ENCODE results near the gene GTF3A. TPM values are rescaled to one million over a fixed set of nuclear protein-coding genes. Genes with fewer than 3 reads are reported as not detected.

Gene GTF3A
- total RNA-seq (2022) = 124 and 159 TPM in 2 replicates
- percentile 87 among the genes with signal in this experiment for Bru-seq, nascent RNA
- percentile 86 among the genes with signal in this experiment for BruChase-seq, experiment 1, labeled RNA remaining after a 6-hour chase
- percentile 85 among the genes with signal in this experiment for BruChase-seq, experiment 2, labeled RNA remaining after a 2-hour chase
- long read RNA-seq, transcript GTF3A-202 (8 exons, 1,191 nt) = minor isoform, 7 of 424 reads
- long read RNA-seq, transcript GTF3A-201 (9 exons, 1,383 nt) = major isoform, 361 of 424 reads
- long read RNA-seq, partial matches to known transcripts = 15 of 424 reads
- long read RNA-seq, other reads (novel, unspliced or antisense) = 37 of 424 reads

GRCh38 chr13:27424246-27425157 lies at the start of gene GTF3A:
TSS of gene GTF3A (plus strand) at chr13:27424619.
- Mint-ChIP-seq H3K9me3 (ENCODE audit: unreplicated experiment) (no peaks in the 10 kb centered on the region), H3K4me1 (ENCODE audit: insufficient read depth, unreplicated experiment) (peaks cover 29% of the 10 kb centered on the region), H3K27me3 (ENCODE audit: insufficient read depth, unreplicated experiment) (no peaks in the 10 kb centered on the region), H3K36me3 (ENCODE audit: insufficient read depth, unreplicated experiment) (peaks cover 23% of the 10 kb centered on the region), H3K27ac (ENCODE audit: low read depth, unreplicated experiment) (peak within 1 kb of the TSS; percentile 57), H3K4me3 (ENCODE audit: unreplicated experiment) (peak within 1 kb of the TSS; percentile 75)
- CTCF ChIA-PET = interaction anchor here (0.6 to 3.4 kb wide), 11 partner anchors 10 to 1213 kb away, joined by 3 to 27 read pairs (median 3); no protein-coding TSS in a partner anchor
- POLR2A ChIA-PET = interaction anchor here (0.6 to 7.2 kb wide), 18 partner anchors 13 to 1743 kb away, joined by 3 to 220 read pairs (median 4); partner anchors contain the start of genes LNX2, MTIF3, POLR1D and RPL21
- intact Hi-C loops (cut with micrococcal nuclease) = no loop called here
- TF ChIP-seq CTCF (IDR thresholded peaks at IDR 0.05; ENCODE audit: unreplicated experiment) = no peak
- no TSS peak for BruUV-seq (replicated peaks)
- DNase-seq (ENCODE audit: unreplicated experiment) = peak; percentile 84

DNA sequence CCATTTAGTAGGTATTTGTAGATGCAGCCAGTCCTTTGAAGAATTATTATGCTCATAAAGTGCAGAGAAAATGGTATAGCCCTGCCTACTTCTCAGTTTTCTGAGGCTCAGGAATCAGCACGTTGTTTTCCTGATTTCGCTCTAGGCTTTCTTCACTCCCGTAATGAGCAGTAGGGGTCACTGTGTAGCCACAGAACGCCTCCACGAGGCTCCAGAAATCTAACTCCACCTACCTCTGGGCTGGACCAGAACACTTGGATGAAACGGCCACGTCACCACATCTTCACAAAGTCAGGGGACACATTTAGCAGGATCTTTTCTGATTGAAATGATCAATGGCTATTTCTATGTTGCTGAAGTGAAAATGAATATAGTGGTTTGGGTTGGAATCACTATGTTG lies 49.8 kb upstream of the GTF3A start:
- peaks cover 10% of the 10 kb centered on the region for H3K27me3 Mint-ChIP-seq (ENCODE audit: insufficient read depth, unreplicated experiment)
- CTCF ChIA-PET = interaction anchor here (0.6 to 5.8 kb wide), 23 partner anchors 9 to 623 kb away, joined by 3 to 95 read pairs (median 4); partner anchors contain the start of genes CDX2 and GTF3A
- no TSS peak for BruUV-seq (replicated peaks)
- peaks cover 6% of the 10 kb centered on the region for H3K36me3 Mint-ChIP-seq (ENCODE audit: insufficient read depth, unreplicated experiment)
- H3K9me3 Mint-ChIP-seq (ENCODE audit: unreplicated experiment) = no peaks in the 10 kb centered on the region
- H3K27ac Mint-ChIP-seq (ENCODE audit: low read depth, unreplicated experiment) = no peak overlapping the region
- H3K4me3 Mint-ChIP-seq (ENCODE audit: unreplicated experiment) = no peak overlapping the region
- H3K4me1 Mint-ChIP-seq (ENCODE audit: insufficient read depth, unreplicated experiment) = no peaks in the 10 kb centered on the region
- TF ChIP-seq CTCF (IDR thresholded peaks at IDR 0.05; ENCODE audit: unreplicated experiment) = peak; percentile 66
- intact Hi-C loops (cut with micrococcal nuclease) = loop anchor here (1.0 to 10.0 kb wide), 6 partner anchors 52 to 610 kb away; no protein-coding TSS in a partner anchor
- POLR2A ChIA-PET = no interaction called here
- peak; percentile 86 for DNase-seq (ENCODE audit: unreplicated experiment)

DNA sequence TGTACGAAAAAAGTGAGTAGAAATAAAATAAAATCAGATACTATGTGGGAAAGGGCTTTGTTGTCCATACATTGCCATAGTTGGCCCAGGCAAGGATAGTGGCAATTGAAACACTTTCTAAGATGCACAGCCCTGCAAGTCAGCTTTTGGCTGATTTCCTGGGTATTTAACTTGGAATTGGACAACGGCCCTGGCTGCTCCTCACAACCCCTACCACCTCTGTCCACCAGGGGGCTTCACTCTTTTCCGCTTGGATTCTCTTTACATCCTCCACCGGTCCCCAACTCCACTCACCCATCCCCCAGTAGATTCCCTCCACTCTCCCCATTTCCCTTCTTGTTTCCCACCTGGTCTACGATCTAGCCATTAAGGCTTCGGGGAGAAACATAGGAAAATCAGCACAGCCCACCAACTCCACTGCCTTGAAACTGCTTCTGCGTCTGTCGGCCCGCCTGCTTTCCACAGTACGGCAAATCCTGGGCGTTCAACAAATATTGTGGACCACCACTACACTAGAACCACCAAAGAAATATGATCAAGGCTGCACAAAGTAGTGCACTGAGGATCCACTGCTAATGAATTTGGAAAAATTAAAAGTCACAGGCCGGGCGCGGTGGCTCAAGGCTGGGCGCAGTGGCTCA lies 48.6 kb upstream of the GTF3A start:
- TF ChIP-seq CTCF (IDR thresholded peaks at IDR 0.05; ENCODE audit: unreplicated experiment) = peak; percentile 61
- Mint-ChIP-seq H3K4me3 (ENCODE audit: unreplicated experiment) (no peak overlapping the region), H3K27ac (ENCODE audit: low read depth, unreplicated experiment) (no peak overlapping the region), H3K4me1 (ENCODE audit: insufficient read depth, unreplicated experiment) (no peaks in the 10 kb centered on the region), H3K27me3 (ENCODE audit: insufficient read depth, unreplicated experiment) (peaks cover 10% of the 10 kb centered on the region), H3K9me3 (ENCODE audit: unreplicated experiment) (no peaks in the 10 kb centered on the region), H3K36me3 (ENCODE audit: insufficient read depth, unreplicated experiment) (peaks cover 6% of the 10 kb centered on the region)
- peak; percentile 68 for DNase-seq (ENCODE audit: unreplicated experiment)
- ChIA-PET POLR2A (interaction anchor here (1.1 kb wide), 1 partner anchor 245 kb away, joined by 4 read pairs; the partner anchor contains the start of gene LNX2), CTCF (interaction anchor here (0.6 to 5.8 kb wide), 18 partner anchors 15 to 609 kb away, joined by 3 to 95 read pairs (median 3); no protein-coding TSS in a partner anchor)
- intact Hi-C loops (cut with micrococcal nuclease) = loop anchor here (2.0 to 10.0 kb wide), 2 partner anchors 51 to 579 kb away; no protein-coding TSS in a partner anchor
- BruUV-seq (replicated peaks) = no TSS peak
